Activated CD8-positive, alpha-beta memory T cell treated with anti-CD3 and anti-CD28 coated beads for 1 hour (primary cell): ENCODE measurements around the gene LIPF.
"Not testable (repeated sequence)": the region's sequence is repeated elsewhere in the genome, so short reads cannot be mapped to it uniquely, and the experiment has no call there.

Experiments
- DNase-seq, 2 donors: peaks; one replicate each; pipeline ENCODE4 v3.0.0-alpha.2; 2020; ENCODE audit warnings: low read depth in 1 of 2; ENCODE audit errors: extremely low read depth in 1 of 2

LIPF gene, protein sequence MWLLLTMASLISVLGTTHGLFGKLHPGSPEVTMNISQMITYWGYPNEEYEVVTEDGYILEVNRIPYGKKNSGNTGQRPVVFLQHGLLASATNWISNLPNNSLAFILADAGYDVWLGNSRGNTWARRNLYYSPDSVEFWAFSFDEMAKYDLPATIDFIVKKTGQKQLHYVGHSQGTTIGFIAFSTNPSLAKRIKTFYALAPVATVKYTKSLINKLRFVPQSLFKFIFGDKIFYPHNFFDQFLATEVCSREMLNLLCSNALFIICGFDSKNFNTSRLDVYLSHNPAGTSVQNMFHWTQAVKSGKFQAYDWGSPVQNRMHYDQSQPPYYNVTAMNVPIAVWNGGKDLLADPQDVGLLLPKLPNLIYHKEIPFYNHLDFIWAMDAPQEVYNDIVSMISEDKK

DNA sequence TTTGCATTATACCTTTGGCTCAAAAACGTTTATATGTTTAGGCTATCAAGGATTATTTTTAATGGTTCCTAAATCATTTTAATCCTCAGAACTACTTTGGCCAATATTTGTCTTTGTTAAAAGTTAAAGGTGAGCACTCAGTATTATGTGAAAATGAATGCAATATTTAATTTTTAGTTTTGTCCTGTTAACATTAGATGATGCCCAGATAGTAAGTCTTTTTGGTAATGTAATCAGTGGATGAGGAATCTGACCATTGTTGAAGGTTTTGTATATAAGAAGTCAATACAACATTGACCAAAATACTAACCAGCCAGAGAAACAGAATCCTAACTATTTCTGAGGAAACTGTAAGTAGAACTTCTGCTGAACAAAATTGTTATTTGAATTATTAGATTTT, at the start of gene LIPF:
TSS of gene LIPF (plus strand) at position 301 of the 400 bp plus-strand sequence. CDS start 2,856 bp downstream, outside the sequence.
- DNase-seq, result no peak

DNA sequence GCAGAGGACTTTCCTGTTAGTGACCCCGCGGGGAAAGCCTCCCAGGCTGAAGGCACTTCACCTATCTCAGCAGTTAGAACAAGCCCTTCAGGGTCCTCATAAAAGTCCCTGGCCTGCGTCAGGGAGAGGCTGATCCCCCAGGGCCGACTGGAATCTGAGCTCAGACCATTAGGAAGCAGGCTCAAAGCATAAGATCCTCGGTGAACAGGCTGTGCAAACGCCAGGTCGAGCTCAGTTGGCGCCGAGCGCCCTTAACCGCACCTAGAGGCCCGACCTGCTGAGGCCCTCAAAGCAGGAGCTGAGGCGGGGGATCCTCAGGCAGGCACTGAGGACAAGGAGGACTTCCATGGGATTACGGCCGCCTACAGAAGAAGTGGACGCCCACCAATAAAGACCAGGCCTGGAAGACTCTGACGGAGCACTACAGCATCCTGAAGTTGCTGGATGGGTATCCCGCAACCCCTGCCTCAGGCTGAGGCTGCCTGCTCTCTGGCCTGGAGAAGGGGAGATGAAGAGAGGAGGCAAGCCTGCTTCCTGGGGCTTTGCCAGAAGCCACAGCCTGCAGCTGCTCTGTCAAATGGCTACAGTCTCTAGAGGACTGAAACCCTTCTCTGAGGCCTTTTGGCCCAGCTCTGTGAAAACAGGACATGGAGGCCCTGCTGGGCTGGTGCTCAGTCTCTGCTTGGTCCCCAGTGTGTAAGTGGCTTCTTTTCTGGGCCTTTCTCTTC, 47.8 kb upstream of the LIPF start:
- no peak for DNase-seq

GRCh38 chr10:88617772-88618300, 46.4 kb upstream of the LIPF start:
- DNase-seq, result no peak

GRCh38 chr10:88618496-88618895, 45.7 kb upstream of the LIPF start:
- DNase-seq, result no peak

DNA sequence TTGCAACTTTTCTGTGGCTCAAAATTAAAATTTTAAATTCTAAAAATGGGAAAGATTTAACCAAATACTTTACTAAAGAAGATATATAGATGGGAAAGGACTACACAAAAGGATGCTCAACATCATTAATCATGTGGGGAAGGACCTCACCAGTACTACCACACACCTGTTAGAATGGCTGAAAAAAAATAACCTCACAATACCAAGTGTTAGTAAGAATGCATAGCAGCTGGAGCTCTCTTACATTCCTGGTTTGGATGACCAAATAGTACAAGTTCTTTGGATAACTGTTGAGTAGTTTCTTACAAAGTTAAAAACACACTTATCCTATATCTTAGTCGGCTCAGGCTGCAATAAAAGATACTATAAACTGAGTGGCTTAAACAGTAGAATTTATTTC, 43.8 kb upstream of the LIPF start:
- no peak for DNase-seq

DNA sequence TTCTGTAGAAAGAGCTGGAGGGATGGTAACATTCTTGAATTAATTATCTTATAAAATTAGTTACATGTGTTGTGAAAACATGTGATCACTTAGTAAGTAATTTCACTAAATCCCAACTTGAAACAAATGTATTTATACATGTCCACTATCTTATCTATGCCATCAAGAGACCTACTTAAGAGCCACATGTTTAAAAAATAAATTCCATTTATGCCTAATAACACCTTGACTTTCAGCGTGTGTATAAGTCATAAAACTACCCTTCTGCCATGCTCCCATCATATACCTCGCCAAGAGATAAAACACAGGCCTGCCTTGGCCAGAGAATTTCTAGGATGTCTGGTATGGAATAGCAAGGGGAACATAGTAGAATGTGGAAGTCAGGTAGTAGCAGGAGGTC, 40.4 kb upstream of the LIPF start:
- no peak for DNase-seq

- DNase-seq, result no peak
Measured at GRCh38 chr10:88624840-88625239, 39.4 kb upstream of the LIPF start.

- DNase-seq, result no peak
Measured at GRCh38 chr10:88640186-88640585, 24.1 kb upstream of the LIPF start.

DNA sequence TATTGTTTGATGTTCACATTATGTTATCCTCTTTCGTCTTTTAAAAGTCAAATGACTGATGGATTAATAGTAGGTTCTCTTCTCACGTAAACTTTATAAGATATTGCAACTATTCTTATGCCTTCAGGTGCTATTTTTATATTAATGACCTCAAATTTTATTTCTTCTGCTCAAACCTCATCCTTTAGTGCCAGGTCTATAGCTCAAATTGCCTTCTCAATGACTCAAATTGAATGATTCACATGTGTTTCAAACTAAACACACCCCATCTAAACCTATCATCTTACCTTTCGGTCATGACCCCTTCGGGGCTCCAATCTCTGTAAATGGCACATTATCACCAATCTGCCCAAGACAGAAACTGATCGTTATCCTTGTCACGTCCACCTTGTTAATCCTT, 22.0 kb upstream of the LIPF start:
- DNase-seq, result no peak

DNA sequence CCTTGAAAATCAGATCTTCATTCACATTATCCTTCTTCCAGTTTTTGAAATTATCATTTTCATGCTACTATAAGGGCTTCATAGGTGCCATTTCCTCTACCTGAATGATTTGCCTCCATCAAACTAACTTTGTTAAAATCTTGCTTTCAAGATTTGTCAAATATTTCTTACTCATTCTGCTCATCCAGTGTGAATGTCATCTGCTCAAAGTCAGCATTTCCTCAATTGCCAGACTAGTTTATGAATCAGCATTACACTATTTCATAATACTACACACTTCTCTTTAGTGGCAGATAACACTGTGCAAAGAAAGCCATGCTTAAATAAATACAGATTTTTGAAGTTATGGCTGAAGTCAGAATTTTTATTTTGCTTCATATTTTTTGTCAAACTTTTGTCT, 21.3 kb upstream of the LIPF start:
- DNase-seq, result no peak

DNA sequence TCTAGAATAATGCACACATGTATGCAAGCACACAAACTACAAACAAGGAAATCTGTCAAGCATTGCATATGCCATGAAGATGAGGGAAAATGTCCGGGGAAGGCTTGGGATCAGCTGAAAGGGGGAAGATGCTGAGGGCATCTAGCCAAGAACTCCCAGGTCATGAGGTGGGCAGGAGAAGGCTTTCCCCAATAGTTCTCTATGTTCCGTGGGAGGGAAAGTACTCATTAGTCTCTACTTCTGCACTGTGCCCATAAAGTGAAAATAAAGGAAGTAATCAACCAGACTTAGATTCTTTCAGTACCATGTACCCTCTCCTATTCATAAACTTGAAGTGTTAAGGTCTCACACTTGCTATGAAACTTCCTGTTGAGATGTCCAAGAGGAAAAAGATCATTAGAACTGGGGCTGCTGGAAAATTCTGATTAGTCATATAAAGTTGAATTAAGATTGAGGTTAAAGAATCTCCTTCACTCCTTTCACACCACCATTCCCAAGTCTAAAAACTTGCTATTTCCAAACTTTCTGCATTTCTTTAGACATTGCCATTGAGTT, 17.1 kb upstream of the LIPF start:
- DNase-seq, result no peak

- no peak for DNase-seq
Measured at GRCh38 chr10:88651101-88651551, 13.1 kb upstream of the LIPF start.

GRCh38 chr10:88652616-88653015, 11.6 kb upstream of the LIPF start:
- no peak for DNase-seq

DNA sequence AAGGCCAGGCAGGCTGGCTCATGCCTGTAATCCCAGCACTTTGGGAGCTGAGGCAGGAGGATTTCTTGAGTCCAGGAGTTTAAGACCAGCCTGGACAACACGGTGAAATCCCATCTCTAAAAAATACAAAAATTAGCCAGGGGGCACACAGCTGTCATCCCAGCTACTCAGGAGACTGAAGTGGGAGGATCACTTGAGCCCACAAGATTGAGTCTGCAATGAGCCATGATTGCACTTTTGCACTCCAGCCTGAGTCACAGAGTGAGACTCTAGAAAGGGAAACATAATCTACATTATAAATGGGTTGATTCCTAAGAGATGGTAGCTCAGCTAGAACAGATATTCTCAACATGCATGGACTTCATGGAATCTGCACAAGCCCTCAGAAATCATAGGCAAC, 6.3 kb upstream of the LIPF start:
- DNase-seq, result no peak

DNA sequence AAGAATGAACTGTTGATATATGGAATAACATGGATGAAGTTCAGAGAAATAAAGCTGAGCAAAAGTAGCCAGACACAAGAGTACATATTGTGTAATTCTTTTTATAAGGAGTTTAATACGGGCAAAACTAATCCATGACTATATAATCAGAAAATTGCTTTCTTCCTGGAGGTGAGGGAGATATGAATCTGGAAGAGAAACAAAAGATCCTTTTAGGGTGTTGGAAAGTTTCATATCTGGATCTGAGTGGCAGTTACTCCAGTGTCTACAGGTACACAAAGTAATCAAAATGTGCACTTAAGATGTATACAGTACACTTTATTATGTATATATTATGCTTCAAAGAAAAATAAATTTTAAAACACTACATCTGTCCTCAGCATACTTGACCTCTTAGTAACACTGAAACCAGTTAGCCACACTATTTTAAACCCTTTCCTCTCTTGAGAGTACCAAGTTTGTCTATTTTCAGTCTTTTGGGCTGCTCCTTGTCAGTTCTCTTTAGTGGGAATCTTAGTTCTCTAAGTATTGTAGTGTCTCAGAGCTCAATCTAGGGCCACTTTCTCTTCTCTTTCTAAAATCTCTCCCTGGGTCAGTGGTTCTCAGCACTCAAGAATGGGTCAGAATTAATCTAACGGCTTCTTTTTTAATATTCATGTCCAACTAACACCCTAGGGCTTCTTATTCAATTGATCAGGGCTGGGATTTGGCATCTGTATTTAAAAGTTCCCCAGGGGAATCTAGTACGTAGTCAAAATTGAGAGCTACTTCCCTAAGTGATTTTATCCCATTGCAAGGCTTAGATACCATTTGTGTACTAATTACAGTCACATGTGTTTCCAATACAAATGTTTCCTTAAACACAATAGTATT, 4.3 kb upstream of the LIPF start:
- no peak for DNase-seq

- no peak for DNase-seq
Measured at GRCh38 chr10:88660598-88660884, 3.7 kb upstream of the LIPF start.

GRCh38 chr10:88661018-88661417, 3.2 kb upstream of the LIPF start:
- no peak for DNase-seq

- no peak for DNase-seq
Measured at GRCh38 chr10:88661577-88661976, 2.7 kb upstream of the LIPF start.

DNA sequence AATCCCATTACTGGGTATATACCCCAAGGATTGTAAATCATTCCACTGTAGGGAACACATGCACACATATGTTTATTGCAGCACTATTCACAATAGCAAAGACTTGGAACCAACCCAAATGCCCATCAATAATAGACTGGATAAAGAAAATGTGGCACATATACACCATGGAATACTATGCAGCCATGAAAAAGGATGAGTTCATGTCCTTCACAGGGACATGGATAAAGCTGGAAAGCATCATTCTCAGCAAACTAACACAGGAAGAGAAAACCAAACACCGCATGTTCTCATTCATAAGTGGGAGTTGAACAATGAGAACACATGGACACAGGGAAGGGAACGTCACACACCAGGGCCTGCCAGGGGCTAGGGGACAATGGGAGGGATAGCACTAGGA, 1.1 kb upstream of the LIPF start:
- not testable (repeated sequence) for DNase-seq

DNA sequence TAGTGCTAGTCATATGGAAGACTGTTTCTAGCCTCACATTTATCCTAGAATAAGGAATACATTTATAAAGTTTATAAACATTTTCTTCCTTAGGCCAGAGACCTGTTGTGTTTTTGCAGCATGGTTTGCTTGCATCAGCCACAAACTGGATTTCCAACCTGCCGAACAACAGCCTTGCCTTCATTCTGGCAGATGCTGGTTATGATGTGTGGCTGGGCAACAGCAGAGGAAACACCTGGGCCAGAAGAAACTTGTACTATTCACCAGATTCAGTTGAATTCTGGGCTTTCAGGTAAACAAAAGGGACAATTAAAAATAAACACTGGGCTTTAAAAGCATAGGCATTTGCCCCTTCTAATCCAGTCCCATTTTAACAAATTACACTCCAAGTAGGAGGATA, 4.2 kb downstream of the LIPF start:
- no peak for DNase-seq

GRCh38 chr10:88670497-88670896, 6.3 kb downstream of the LIPF start:
- DNase-seq, result no peak
